DMS114 treated with DMSO at 0.1 percent for 48 hours (cell line): ENCODE results near the gene TRIO.

Experiments used
- DNase-seq: peaks from one replicate; lab custom pipeline; 2025; ENCODE audit not compliant: unreplicated experiment; lab: John Stamatoyannopoulos, UW

TRIO gene

DNA sequence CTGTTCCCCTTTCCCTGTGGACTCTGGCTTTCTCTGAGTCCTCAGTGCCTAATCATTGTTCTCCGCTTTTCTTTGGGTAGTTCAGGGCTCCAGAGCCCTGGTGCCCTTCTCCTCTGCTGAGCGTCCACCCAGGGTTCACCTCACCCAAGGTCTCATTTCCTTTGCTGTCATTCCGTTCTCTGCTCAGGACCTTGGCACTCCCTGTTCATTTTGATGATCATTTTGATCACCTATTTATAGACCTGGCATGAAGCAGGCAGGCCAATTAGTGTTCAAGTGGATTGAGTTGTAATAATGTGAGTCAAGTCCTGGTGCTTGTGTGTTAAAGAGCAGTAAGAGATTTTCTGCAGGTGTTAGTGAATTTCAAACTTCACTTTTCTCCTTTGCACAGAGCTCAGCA is 3.6 kb downstream of the TRIO start:
- DNase-seq = no peak

DNA sequence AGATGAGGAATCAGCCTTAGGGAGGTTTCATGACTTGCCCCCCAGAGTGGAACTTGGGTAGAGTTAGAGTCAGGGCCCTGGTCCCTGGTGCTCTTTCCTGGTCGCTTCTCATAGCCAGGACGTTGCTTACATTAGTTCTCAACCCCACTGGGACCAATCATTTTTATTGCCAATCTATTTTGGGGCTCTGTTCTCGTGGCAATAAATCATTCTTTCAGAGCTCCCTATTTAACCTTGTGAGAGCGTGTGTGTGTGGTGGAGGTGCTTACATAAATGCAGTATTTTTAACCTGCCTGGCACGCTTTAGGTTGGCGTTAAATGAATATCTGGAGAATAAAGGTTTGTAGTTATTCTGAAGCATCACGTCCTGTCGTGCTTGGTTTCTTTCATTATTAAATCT is 4.1 kb downstream of the TRIO start:
- DNase-seq = no peak

- DNase-seq = no peak
Measured at GRCh38 chr5:14148483-14148882, 5.3 kb downstream of the TRIO start.

DNA sequence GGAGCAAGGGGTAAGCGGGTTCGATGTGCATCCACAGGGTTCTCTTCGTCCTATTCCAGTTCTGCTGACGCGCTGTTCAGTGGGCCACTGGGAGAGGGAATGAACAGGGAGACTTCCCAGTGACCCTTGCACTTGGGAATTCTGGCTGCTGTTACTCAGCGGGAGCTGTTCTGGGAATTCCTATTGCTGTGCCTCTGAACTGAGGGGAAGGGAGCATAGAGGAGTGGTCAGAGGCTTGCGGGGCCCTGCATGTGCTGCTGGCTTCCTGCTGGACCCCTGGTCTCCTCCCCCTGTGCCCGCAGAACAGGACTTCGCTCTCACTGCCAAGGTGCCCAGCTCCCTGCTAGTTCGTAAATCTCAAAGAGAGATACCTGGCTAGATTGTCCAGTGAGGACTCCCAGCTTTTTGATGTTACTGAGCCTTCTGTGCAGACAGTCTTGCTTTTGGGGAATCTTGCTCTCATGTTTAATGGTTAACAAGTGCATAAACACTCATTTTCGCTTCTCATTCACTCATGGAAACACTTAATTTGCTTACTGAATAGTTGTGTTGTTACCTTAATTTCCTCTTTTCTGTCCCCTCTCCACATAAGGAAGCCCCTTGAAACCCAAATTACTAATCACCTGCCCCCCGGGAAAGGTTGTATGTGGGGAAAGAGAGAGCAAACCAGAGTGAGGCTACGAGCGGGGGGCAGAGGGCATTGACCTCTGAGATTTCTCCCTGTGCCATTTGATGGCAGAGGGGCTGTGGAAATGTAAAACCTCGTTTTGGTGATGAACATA is 5.9 kb downstream of the TRIO start:
- DNase-seq = no peak

DNA sequence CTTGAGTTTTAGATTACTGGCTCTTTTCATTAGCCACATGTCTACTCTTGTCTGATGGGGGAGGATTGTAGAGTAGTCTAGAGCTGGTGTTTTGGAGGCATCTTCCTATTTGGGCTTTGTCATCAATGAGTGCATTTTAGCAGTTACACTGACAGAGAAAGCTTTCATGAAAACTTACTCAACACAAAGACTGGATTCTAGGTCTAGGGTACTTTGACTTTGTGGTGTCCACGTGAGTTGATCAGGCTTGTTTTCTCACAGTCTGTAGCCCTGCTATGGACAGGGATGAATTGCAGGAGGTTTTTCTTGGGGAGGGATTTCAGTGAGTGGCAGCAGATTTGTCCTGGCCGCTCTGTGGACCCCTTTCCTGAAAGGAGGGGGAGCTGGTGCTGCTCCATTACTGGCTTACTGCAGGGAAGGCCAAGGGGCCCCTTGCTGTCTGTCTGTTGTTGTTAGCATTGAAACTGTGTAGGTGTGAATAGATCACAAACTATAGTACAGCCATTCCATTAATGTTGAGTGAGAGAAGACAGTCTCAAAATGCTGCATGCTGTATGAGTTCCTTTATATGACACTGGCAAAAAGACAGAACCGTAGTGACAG is 6.6 kb downstream of the TRIO start:
- no peak for DNase-seq

DNA sequence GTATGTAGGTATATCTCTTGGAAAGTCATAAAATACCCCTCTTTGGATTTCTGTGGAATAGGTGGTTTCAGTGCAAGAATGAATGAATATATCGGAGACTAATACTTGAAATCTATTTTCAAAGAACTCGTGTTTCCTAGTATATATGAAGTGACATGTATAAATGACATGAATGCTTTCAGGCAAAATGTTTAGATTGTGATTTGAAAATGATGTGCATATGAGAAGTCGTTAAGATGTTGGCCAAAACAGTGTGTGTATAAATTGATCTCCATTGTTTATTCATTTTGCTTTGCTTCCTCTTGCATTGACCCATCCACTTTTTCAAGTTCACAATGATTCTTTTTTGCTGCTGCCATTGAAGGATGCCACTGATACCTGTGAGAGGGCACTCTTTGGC is 8.3 kb downstream of the TRIO start:
- no peak for DNase-seq

DNA sequence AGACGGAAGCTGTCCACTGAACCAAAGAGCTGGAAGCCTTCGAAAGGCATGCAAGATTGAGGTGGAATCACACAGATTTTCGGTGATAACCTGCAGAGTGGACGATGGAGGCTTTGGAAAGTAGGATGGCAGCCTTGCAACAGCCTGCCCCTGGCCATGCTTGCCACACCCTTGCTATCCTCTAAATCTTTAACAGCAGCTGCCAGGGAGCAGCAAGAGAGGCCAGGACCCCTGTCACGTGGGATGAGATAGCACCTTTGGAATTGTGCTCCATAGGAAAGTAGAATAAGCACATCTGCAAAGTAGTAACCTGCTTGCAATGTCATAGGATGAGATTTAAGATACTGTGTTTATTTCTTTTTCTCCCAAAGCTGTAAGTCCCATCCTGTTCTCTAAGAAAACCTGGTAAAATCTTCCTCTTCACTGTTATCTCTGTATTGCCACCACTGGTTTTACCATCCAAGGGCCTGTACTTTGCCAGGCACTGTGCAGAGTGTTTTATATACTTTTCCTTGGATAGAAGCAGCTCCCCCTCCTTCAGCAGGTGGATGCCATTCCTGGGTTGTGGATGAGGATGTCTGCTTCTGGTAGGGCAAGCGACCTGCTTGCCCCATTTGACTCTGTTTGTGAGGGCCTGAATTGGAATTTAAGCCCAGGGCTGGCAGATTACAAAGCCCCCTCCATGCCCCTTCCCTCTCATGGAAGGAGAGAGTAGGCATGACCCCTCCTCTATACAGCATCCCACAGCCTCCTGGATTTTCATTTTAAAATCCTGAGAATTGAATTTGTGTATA is 10.1 kb downstream of the TRIO start:
- no peak for DNase-seq

DNA sequence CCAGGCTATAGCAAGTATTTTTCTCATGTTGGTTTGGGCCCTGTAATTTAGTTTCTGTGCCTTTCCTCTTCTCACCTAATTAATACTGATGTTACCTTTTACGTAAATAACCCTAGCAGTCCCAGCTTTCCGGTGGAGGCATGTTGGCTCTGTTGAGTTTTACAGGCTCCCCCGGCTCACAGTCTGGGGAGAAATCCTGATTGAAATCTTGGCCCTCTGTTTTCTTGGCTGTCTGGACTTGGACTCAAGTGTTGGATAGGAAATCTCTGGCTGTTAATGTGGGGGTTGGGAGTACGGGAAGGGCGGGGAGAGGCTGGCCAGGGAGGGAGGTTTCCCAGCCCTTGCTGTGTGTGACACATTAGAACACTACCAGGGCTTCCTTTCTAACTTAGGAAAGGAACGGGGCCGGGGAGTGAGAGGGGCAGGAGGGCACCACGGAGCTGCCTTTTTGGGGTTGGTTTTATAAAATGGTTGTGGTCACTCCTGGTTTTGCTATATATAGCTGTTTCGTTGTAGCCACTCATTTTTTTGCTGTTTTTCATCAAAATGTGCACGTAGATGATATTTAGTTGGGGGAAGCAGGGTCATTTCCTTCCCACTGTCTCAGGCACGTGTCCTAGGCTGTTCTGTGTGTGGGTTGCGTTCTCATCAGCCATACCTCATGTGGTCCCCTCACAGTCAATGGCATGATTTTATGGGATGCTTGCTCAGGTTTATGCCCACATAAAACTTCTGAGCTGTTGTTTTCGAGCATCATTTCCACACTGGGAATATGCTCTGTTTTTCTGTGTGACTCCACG is 11.0 kb downstream of the TRIO start:
- no peak for DNase-seq

DNA sequence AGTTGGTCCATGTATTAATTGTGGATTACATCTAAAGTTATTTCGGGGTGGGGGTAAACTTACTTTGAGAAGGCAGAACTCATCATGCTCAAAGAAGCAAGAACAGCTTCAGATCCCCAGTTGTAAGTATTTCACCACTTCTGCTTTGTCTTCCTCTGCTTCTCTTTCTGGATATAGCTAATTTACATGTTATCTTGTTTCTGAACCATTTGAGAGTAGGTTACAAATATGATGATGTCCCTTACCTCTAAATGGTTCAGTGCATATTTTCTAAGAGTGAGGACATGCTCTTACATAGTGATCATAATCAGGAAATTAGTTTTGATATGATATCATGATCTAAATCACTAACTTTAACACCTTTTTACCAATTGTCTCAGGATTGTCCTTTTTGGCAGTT is 11.9 kb downstream of the TRIO start:
- no peak for DNase-seq

GRCh38 chr5:14155739-14156138 is 12.6 kb downstream of the TRIO start:
- DNase-seq = no peak

DNA sequence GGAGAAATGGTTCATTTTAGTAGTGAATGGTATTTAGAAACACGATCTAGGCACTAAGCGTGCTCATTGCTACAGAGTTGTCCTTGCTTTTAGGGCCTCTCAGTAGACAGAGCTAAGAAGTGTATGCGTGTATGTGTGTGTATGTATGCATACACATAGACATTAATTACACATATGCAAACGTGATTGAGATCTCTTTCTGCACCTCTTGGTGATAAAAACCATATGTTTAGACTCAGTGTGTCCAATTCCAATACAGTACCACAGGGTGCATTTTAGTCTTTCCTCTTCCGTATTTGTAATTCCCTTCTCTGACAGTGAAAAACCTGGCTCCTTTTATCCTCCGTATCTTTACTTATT is 13.1 kb downstream of the TRIO start:
- DNase-seq = no peak

- no peak for DNase-seq
Measured at GRCh38 chr5:14156650-14157492, 13.7 kb downstream of the TRIO start.

- DNase-seq = no peak
Measured at GRCh38 chr5:14157493-14157782, 14.3 kb downstream of the TRIO start.

- DNase-seq = no peak
Measured at GRCh38 chr5:14158890-14159666, 15.9 kb downstream of the TRIO start.

- no peak for DNase-seq
Measured at GRCh38 chr5:14161825-14162556, 18.8 kb downstream of the TRIO start.

GRCh38 chr5:14164164-14165163 is 21.3 kb downstream of the TRIO start:
- DNase-seq = no peak

DNA sequence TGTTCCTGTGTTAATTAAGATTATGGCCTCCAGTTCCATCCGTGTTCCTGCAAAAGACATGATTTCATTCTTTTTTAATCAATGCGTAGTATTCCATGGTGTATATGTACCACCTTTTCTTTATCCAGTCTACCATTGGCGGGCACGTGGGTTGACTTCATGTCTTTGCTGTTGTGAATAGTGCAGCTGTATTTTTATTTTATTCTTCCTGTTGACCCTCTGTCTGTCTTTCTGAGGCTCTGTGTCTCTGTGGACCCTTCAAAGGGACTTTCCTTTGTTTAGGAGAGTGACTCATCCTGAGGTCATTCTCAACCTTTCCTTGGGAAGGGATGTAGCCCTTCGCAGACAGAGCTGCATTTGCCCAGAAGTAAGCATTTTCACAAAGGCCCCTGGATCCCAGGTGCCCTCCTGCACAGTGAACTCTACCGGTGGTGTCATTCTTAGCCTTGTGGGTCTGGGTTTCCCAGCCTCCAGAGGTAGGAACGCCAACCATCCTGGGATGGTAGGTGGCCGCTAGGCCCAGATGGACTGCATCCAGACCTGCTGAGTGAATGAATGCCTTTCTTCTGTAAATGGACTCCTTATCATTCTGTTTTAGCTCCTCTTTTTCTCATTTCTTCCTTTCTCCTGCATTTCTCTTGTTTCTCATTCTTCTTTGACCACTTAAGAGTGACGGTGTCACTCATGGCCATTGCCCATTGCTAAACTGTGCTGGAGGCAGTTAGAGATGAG is 22.4 kb downstream of the TRIO start:
- no peak for DNase-seq
